ENCODE measurements around the gene SAMD4A. TPM values are rescaled to one million over a fixed set of nuclear protein-coding genes. Genes with fewer than 3 reads are reported as not detected.

SAMD4A gene
- total RNA-seq, 4 donors from 2014 or later = 2.9 to 19.5 (median 3.9) TPM

DNA sequence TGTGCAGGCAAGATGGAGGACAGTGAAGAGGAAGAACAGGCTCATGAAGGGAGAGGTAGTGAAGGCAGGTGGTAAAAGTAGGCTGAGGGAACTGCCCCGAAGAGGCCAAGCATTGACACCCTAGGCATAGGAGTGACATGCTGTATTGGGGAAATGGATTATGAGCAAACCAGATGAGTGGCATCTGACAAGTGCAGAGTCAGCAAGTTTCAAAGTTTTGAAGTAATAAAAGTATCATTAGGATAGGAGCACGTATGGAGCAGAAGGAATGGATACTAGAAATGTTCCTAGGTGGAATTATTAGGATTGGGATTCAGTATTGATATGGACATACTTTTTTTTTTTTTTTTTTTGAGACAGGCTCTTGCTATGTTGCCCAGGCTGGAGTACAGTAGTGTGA, 139.8 kb downstream of the SAMD4A start:
- Histone ChIP-seq H3K9me3 (no peaks in the 10 kb centered on the region), H3K27me3 (no peaks in the 10 kb centered on the region), H3K27ac (no peak overlapping the region), H3K4me1 (peaks cover 0 to 5% (median 2%) of the 10 kb centered on the region in 3 donors), H3K36me3 (no peaks in the 10 kb centered on the region), H3K4me3 (no peak overlapping the region)
- no peak for DNase-seq
- intact Hi-C loops (cut with DNase I) = no loop called here
- TF ChIP-seq, protein P1, sequence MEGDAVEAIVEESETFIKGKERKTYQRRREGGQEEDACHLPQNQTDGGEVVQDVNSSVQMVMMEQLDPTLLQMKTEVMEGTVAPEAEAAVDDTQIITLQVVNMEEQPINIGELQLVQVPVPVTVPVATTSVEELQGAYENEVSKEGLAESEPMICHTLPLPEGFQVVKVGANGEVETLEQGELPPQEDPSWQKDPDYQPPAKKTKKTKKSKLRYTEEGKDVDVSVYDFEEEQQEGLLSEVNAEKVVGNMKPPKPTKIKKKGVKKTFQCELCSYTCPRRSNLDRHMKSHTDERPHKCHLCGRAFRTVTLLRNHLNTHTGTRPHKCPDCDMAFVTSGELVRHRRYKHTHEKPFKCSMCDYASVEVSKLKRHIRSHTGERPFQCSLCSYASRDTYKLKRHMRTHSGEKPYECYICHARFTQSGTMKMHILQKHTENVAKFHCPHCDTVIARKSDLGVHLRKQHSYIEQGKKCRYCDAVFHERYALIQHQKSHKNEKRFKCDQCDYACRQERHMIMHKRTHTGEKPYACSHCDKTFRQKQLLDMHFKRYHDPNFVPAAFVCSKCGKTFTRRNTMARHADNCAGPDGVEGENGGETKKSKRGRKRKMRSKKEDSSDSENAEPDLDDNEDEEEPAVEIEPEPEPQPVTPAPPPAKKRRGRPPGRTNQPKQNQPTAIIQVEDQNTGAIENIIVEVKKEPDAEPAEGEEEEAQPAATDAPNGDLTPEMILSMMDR (IDR thresholded peaks at IDR 0.05) = no peak
- no peak for TF ChIP-seq POLR2A (IDR thresholded peaks at IDR 0.05)
- WGBS, 2 donors = 92 to 93% methylated on average over 2 of the region's 2 CpGs

GRCh38 chr14:54708161-54708560, 141.2 kb downstream of the SAMD4A start:
- intact Hi-C loops (cut with DNase I) = no loop called here
- 90 to 100% methylated on average over 2 of the region's 2 CpGs for WGBS, 2 donors
- Histone ChIP-seq H3K27ac (no peak overlapping the region), H3K36me3 (no peaks in the 10 kb centered on the region), H3K4me1 (peaks cover 0 to 19% (median 16%) of the 10 kb centered on the region in 3 donors), H3K9me3 (no peaks in the 10 kb centered on the region), H3K27me3 (no peaks in the 10 kb centered on the region), H3K4me3 (no peak overlapping the region)
- TF ChIP-seq, protein P1 (IDR thresholded peaks at IDR 0.05) = no peak
- no peak for TF ChIP-seq POLR2A (IDR thresholded peaks at IDR 0.05)
- DNase-seq = no peak

DNA sequence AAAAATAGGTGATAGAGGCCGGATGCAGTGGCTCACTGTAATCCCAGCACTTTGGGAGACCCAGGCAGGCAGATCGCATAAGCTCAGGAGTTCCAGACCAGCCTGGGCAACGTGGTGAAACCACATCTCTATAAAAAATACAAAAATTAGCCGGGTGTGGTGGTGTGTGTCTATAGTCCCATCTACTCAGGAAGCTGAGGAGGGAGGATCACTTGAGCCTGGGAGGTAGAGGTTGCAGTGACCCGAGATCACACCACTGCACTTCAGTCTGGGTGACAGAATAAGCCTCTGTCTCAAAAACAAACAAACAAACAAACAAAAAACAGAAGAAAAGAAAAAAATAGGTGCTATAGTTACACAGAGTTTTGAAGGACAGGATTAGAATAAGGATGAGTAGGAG, 142.1 kb downstream of the SAMD4A start:
- Histone ChIP-seq H3K9me3 (no peaks in the 10 kb centered on the region), H3K27ac (no peak overlapping the region), H3K4me1 (peaks cover 0 to 27% (median 20%) of the 10 kb centered on the region in 3 donors), H3K27me3 (no peaks in the 10 kb centered on the region), H3K36me3 (no peaks in the 10 kb centered on the region), H3K4me3 (no peak overlapping the region)
- 73 to 79% methylated on average over 5 of the region's 5 CpGs for WGBS, 2 donors
- no peak for DNase-seq
- TF ChIP-seq, protein P1 (IDR thresholded peaks at IDR 0.05) = no peak
- no peak for TF ChIP-seq POLR2A (IDR thresholded peaks at IDR 0.05)
- intact Hi-C loops (cut with DNase I) = no loop called here

- TF ChIP-seq POLR2A (IDR thresholded peaks at IDR 0.05) = no peak
- TF ChIP-seq, protein P1 (IDR thresholded peaks at IDR 0.05) = no peak
- no peak overlapping the region for H3K27ac ChIP-seq
- intact Hi-C loops (cut with DNase I) = no loop called here
Observed at GRCh38 chr14:54709444-54709843, 142.5 kb downstream of the SAMD4A start.

GRCh38 chr14:54709867-54710266, 142.9 kb downstream of the SAMD4A start:
- no peak overlapping the region for H3K4me3 ChIP-seq
- intact Hi-C loops (cut with DNase I) = no loop called here
- TF ChIP-seq POLR2A (IDR thresholded peaks at IDR 0.05) = no peak
- TF ChIP-seq, protein P1 (IDR thresholded peaks at IDR 0.05) = no peak
- no peaks in the 10 kb centered on the region for H3K9me3 ChIP-seq
- H3K27me3 ChIP-seq = no peaks in the 10 kb centered on the region
- peaks cover 0 to 27% (median 20%) of the 10 kb centered on the region in 3 donors for H3K4me1 ChIP-seq
- H3K27ac ChIP-seq = no peak overlapping the region
- H3K36me3 ChIP-seq = no peaks in the 10 kb centered on the region
- DNase-seq = no peak

More at GRCh38 chr14:54709444-54709843, 142.5 kb downstream of the SAMD4A start:
- no peak for DNase-seq
- 48 to 57% methylated on average over 2 of the region's 2 CpGs for WGBS, 2 donors
- Histone ChIP-seq H3K4me3 (no peak overlapping the region), H3K27me3 (no peaks in the 10 kb centered on the region), H3K4me1 (peaks cover 0 to 27% (median 20%) of the 10 kb centered on the region in 3 donors), H3K36me3 (no peaks in the 10 kb centered on the region), H3K9me3 (no peaks in the 10 kb centered on the region)

Data from esophagus squamous epithelium (tissue), 5 donors.